Measurements from ENCODE around the gene MPHOSPH9.

MPHOSPH9 gene

DNA sequence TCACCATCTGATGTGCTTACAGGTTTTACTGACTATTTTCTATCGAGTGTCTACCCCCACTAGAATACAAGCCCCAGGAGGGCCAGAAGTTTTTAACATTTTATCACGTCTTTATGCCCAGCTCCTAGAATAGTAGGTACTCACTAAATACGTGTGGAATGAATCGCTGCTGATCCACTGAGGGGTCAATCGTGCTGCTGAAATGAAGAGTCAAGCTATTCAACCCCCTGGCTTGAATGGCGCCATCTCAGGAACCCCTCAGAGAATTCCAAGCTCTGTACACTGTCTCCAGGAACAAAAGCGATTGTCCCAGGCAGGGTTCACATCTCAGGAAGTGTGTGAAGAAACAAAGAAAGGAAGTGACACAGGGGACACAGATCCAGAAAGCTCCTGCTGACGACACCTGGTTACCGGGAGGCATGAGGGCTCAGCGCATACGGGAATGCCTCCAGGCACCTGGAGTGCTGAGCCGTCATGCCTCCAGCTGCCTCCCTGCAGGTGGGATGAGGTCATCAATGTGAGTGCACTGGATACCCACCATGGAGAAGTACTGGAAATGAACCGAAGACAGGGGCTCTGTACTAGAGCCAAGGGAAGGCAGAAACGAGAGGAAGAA, 127.6 kb downstream of the MPHOSPH9 start:
- H3K4me3 ChIP-seq (ENCODE audit: low read depth, low read length), result no peak overlapping the region

GRCh38 chr12:123104809-123105208, 128.1 kb downstream of the MPHOSPH9 start:
- no peak overlapping the region for H3K4me3 ChIP-seq (ENCODE audit: low read depth, low read length)
- TF ChIP-seq CTCF (IDR thresholded peaks at IDR 0.05; ENCODE audit: low read depth, low read length), result no peak

More for the DNA sequence above, 127.6 kb downstream of the MPHOSPH9 start:
- TF ChIP-seq CTCF (IDR thresholded peaks at IDR 0.05; ENCODE audit: low read depth, low read length), result no peak

Measured in WI38 (cell line).